SU-DHL-6 (cell line): ENCODE data around the gene ADAM12.

ENCODE experiments used
- H2AFZ ChIP-seq: fragments of 200-600 bp; sonication (generic); 2 replicates; pipeline ENCODE4 v1.6.1; 2014; ENCODE audit warnings: low read depth, mild to moderate bottlenecking, moderate library complexity, mixed read lengths, antibody characterized with exemption, low read length; ENCODE audit not compliant: severe bottlenecking
- H3F3A ChIP-seq: fragments of 200-600 bp; shearing (Covaris generic); 2 replicates; pipeline ENCODE4 v1.6.0; 2016; ENCODE audit warnings: antibody characterized with exemption, mild to moderate bottlenecking; ENCODE audit not compliant: insufficient read depth
- H3K27ac ChIP-seq: fragments of 200-600 bp; sonication (generic); 2 replicates; pipeline ENCODE4 v1.5.1; 2016; ENCODE audit warnings: low read depth, mild to moderate bottlenecking, low read length, moderate library complexity, mixed read lengths
- H3K27me3 ChIP-seq: fragments of 200-600 bp; sonication (generic), shearing (Covaris generic); 2 replicates; pipeline ENCODE4 v1.6.0; 2014; ENCODE audit warnings: mild to moderate bottlenecking, low read length
- H3K36me3 ChIP-seq: fragments of 200-600 bp; sonication (generic); 2 replicates; pipeline ENCODE4 v1.6.1; 2014; ENCODE audit warnings: mild to moderate bottlenecking, low read length, mixed read lengths
- H3K4me2 ChIP-seq: fragments of 300-600, 200-600 bp; shearing (Covaris generic), sonication (generic); 2 replicates; pipeline ENCODE4 v1.6.0; 2014; ENCODE audit warnings: low read length, low read depth, mild to moderate bottlenecking; ENCODE audit not compliant: poor library complexity, severe bottlenecking
- H3K4me3 ChIP-seq: fragments of 200-600 bp; sonication (generic); 2 replicates; pipeline ENCODE4 v1.5.1; 2014; ENCODE audit warnings: antibody characterized with exemption, low read length, mild to moderate bottlenecking, mixed read lengths; ENCODE audit not compliant: insufficient read depth, poor library complexity, severe bottlenecking
- H3K79me2 ChIP-seq: fragments of 200-600 bp; sonication (generic); 2 replicates; pipeline ENCODE4 v1.6.1; 2014; ENCODE audit warnings: mild to moderate bottlenecking, low read length, moderate library complexity; ENCODE audit not compliant: insufficient read depth
- H3K9ac ChIP-seq: fragments of 200-600 bp; sonication (generic); 2 replicates; pipeline ENCODE4 v1.7.0; 2014; ENCODE audit warnings: mild to moderate bottlenecking, low read length
- H3K9me2 ChIP-seq: fragments of 200-600 bp; sonication (generic); replicated peaks from 2 replicates; pipeline ENCODE4 v1.6.1; 2014; ENCODE audit warnings: low read length; ENCODE audit not compliant: insufficient read depth
- H3K9me3 ChIP-seq: fragments of 200-600 bp; sonication (generic); 2 replicates; pipeline ENCODE4 v1.6.1; 2014; ENCODE audit warnings: low read length, mixed read lengths; ENCODE audit not compliant: insufficient read depth
- H4K20me1 ChIP-seq: fragments of 200-600 bp; sonication (generic); 2 replicates; pipeline ENCODE4 v1.6.1; 2014; ENCODE audit warnings: low read depth, mild to moderate bottlenecking, antibody characterized with exemption, low read length, moderate library complexity, mixed read lengths
- EZH2phosphoT487 ChIP-seq: fragments of 200-600 bp; sonication (generic), shearing (Covaris generic); conservative IDR thresholded peaks from 2 replicates; pipeline ENCODE4 v1.6.1; 2018; ENCODE audit warnings: mild to moderate bottlenecking, antibody characterized with exemption, low read length, moderate library complexity, mixed read lengths
- TF ChIP-seq, protein P1 (sequence below): fragments of 200-600 bp; sonication (generic); IDR thresholded peaks from one replicate; pipeline ENCODE4 v1.5.1; 2017; ENCODE audit warnings: antibody characterized with exemption, mild to moderate bottlenecking, low read length, moderate library complexity; ENCODE audit not compliant: insufficient read depth, poor library complexity, severe bottlenecking

Gene ADAM12

DNA sequence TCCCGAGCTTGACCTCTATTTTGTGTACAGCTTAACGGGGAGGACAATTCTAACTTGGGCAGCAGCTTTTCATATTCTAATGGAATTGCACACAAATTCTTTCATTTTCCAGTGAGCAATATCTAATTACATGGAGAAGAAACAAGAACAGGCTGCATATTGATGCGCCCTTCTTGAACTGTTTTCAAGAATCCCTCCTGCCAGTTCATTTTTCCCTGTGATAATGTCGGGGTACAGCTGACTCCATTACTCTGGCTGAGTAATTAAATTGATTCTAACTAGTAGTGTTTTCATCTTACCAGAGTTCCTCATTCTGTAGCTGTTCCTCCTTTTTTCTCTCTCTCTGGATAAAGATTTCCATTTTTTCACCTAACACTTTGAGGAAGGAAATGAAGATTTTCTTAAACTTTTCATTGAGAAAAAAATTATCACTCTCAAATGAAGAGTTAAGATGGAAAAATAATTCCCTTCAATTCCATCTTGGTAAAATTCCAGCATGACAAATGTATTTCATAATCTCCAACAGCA is 301.1 kb downstream of the ADAM12 start:
- no peak overlapping the region for H2AFZ ChIP-seq
- no peaks in the 10 kb centered on the region for H3K9me2 ChIP-seq
- no peaks in the 10 kb centered on the region for H4K20me1 ChIP-seq
- H3K9me3 ChIP-seq, result no peaks in the 10 kb centered on the region
- H3K79me2 ChIP-seq, result no peaks in the 10 kb centered on the region
- H3K27me3 ChIP-seq, result no peaks in the 10 kb centered on the region
- no peak overlapping the region for H3K9ac ChIP-seq
- TF ChIP-seq, protein P1, sequence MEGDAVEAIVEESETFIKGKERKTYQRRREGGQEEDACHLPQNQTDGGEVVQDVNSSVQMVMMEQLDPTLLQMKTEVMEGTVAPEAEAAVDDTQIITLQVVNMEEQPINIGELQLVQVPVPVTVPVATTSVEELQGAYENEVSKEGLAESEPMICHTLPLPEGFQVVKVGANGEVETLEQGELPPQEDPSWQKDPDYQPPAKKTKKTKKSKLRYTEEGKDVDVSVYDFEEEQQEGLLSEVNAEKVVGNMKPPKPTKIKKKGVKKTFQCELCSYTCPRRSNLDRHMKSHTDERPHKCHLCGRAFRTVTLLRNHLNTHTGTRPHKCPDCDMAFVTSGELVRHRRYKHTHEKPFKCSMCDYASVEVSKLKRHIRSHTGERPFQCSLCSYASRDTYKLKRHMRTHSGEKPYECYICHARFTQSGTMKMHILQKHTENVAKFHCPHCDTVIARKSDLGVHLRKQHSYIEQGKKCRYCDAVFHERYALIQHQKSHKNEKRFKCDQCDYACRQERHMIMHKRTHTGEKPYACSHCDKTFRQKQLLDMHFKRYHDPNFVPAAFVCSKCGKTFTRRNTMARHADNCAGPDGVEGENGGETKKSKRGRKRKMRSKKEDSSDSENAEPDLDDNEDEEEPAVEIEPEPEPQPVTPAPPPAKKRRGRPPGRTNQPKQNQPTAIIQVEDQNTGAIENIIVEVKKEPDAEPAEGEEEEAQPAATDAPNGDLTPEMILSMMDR, result no peak
- no peak for TF ChIP-seq EZH2phosphoT487
- H3F3A ChIP-seq, result no peaks in the 10 kb centered on the region
- H3K4me3 ChIP-seq, result no peak overlapping the region
- no peak overlapping the region for H3K27ac ChIP-seq
- no peak overlapping the region for H3K4me2 ChIP-seq
- H3K36me3 ChIP-seq, result no peaks in the 10 kb centered on the region

DNA sequence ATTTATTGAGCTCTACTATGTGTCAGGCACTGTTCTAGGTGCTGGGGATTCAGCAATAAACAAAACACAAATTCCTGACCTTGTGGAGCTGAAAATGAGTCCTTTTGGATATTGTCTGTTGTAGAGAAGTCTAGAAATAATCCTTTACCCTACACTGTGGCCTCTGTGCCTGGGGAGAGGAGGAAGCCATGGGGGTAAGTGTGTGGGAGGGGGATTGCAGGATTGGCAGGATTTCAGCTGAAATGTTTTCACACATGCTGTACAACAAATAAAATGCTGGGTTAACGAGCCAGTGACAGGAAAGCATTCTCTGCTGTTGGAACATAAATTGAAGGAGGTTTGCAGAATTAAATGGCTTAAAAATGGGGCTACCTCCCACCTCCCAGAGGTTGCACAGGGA is 302.5 kb downstream of the ADAM12 start:
- no peaks in the 10 kb centered on the region for H4K20me1 ChIP-seq
- H3K27ac ChIP-seq, result no peak overlapping the region
- no peak overlapping the region for H2AFZ ChIP-seq
- H3K4me2 ChIP-seq, result no peak overlapping the region
- H3K9ac ChIP-seq, result no peak overlapping the region
- H3K79me2 ChIP-seq, result no peaks in the 10 kb centered on the region
- H3K27me3 ChIP-seq, result no peaks in the 10 kb centered on the region
- no peaks in the 10 kb centered on the region for H3K9me2 ChIP-seq
- TF ChIP-seq EZH2phosphoT487, result no peak
- TF ChIP-seq, protein P1, result no peak
- no peaks in the 10 kb centered on the region for H3K9me3 ChIP-seq
- H3K4me3 ChIP-seq, result no peak overlapping the region
- H3F3A ChIP-seq, result no peaks in the 10 kb centered on the region
- H3K36me3 ChIP-seq, result no peaks in the 10 kb centered on the region

DNA sequence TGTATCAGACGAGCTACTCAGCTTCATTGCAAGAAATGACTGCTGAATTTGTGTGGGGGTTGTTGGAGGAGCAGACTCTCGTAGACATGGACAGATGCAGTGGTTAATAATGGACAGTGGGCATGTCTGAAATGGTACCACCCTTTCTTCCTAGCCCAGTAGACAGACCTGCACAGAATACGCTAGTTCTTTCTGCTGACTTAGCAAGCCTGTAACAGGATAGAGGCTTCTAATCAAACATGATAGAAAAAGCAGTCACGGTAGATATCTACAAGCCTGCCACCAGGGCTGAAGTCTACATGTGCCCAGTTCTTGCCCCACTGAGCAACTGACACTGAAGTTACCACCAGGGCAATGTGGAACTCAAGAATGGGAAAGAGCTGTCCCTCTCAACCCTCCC is 303.9 kb downstream of the ADAM12 start:
- no peaks in the 10 kb centered on the region for H4K20me1 ChIP-seq
- H3K4me2 ChIP-seq, result no peak overlapping the region
- no peaks in the 10 kb centered on the region for H3K36me3 ChIP-seq
- no peak overlapping the region for H3K4me3 ChIP-seq
- H3K79me2 ChIP-seq, result no peaks in the 10 kb centered on the region
- H3K27me3 ChIP-seq, result no peaks in the 10 kb centered on the region
- no peaks in the 10 kb centered on the region for H3F3A ChIP-seq
- no peaks in the 10 kb centered on the region for H3K9me2 ChIP-seq
- no peak overlapping the region for H3K27ac ChIP-seq
- no peak overlapping the region for H3K9ac ChIP-seq
- no peaks in the 10 kb centered on the region for H3K9me3 ChIP-seq
- no peak overlapping the region for H2AFZ ChIP-seq
- no peak for TF ChIP-seq EZH2phosphoT487
- TF ChIP-seq, protein P1, result no peak
